K562 (cell line): ENCODE measurements around the gene HTRA3. TPM values are rescaled to one million over a fixed set of nuclear protein-coding genes. Genes with fewer than 3 reads are reported as not detected.

Source experiments
- ETV5 ChIP-seq: sonication (generic); formaldehyde crosslinking; IDR thresholded peaks from 2 replicates; pipeline ENCODE4 v1.4.0; 2020; ENCODE audit warnings: low read depth, mild to moderate bottlenecking, missing genetic modification reagents
- MEIS2 ChIP-seq: fragments of 450-650 bp; IDR thresholded peaks from 2 replicates; pipeline ENCODE4 v1.6.1; 2014; ENCODE audit warnings: mild to moderate bottlenecking; ENCODE audit not compliant: partially characterized antibody
- NFYB ChIP-seq: IDR thresholded peaks from 2 replicates; pipeline ENCODE4 v1.6.1; 2011; ENCODE audit warnings: mild to moderate bottlenecking, moderate library complexity; ENCODE audit not compliant: insufficient read length; ENCODE audit errors: extremely low read depth
- PRDM10 ChIP-seq: fragments of 450-650 bp; IDR thresholded peaks from 2 replicates; pipeline ENCODE4 v1.6.1; 2018; ENCODE audit not compliant: partially characterized antibody
- SAP30 ChIP-seq: fragments of 200-600 bp; sonication (generic); IDR thresholded peaks from 2 replicates; pipeline ENCODE4 v1.6.1; 2012; ENCODE audit warnings: borderline replicate concordance, low read depth, mild to moderate bottlenecking, moderate library complexity, low read length, control low read depth, inconsistent platforms; ENCODE audit not compliant: insufficient read depth, poor library complexity, severe bottlenecking
- ZNF395 ChIP-seq: fragments of 200-800 bp; sonication (Bioruptor generic); IDR thresholded peaks from 2 replicates; pipeline ENCODE4 v1.6.1; 2017; ENCODE audit warnings: missing genetic modification characterization, missing compliant biosample characterization
- ZNF436 ChIP-seq: fragments of 250-450, 450-650 bp; sonication (Bioruptor Pico); formaldehyde crosslinking; IDR thresholded peaks from 2 replicates; pipeline ENCODE4 v1.7.0; 2020; ENCODE audit warnings: mild to moderate bottlenecking
- polyA plus RNA-seq, 8 experiments: library from polyadenylated mRNA; depleted of rRNA in 4 of 8; stranded (reverse) in 5 of 8; unstranded in 3 of 8; fragments of >200 nt; fragmentation: Nextera tagmentation in 2 of 8; fragmentation: Illumina TruSeq in 1 of 8; extraction: Ambion mirVana in 2 of 8; extraction: Trizol in 1 of 8; gene quantifications; 2 replicates each; pipeline versions ENCODE4 v1.2.1 to v1.2.3, GENCODE V29; 2011 to 2014; ENCODE audit warnings: inconsistent platforms in 1 of 8, missing spikeins in 1 of 8
- total RNA-seq, 7 experiments: library from RNA; depleted of rRNA in 6 of 7; stranded (reverse); fragments of >200 nt in 6 of 7; fragmentation: Illumina TruSeq in 2 of 7; extraction: Trizol in 2 of 7; gene quantifications; 2 replicates each; pipeline versions ENCODE4 v1.2.1 to v1.2.3, GENCODE V29; 2011 to 2021; ENCODE audit warnings: low replicate concordance in 1 of 7
- TF ChIP-seq, protein P1 (sequence below): fragments of 200-800 bp; sonication (Bioruptor generic); IDR thresholded peaks from 2 replicates; pipeline ENCODE4 v1.6.1; 2016; ENCODE audit warnings: missing genetic modification characterization, missing compliant biosample characterization
- TF ChIP-seq, protein P2 (sequence below): fragments of 450-650 bp; IDR thresholded peaks from 2 replicates; pipeline ENCODE4 v1.6.1; 2016; ENCODE audit warnings: mild to moderate bottlenecking
- TF ChIP-seq, protein P3 (sequence below), 3 experiments: fragments of 200-800 bp in 1 of 3; sonication (Bioruptor generic) in 1 of 3; sonication (generic) in 1 of 3; formaldehyde crosslinking in 1 of 3; IDR thresholded peaks; 2 replicates each; pipeline versions ENCODE4 v1.6.1 to v1.8.0; 2016 to 2022; ENCODE audit warnings: mild to moderate bottlenecking in 2 of 3, missing compliant biosample characterization in 2 of 3, missing genetic modification characterization in 2 of 3, missing genetic modification reagents in 1 of 3

Gene HTRA3
- total and polyA plus RNA-seq, 9 of the 15 experiments (the other 6 are each of a cell fraction or from before 2014, with no cell fraction given) = 0.04 TPM; not detected in 8

- TF ChIP-seq, protein P1, sequence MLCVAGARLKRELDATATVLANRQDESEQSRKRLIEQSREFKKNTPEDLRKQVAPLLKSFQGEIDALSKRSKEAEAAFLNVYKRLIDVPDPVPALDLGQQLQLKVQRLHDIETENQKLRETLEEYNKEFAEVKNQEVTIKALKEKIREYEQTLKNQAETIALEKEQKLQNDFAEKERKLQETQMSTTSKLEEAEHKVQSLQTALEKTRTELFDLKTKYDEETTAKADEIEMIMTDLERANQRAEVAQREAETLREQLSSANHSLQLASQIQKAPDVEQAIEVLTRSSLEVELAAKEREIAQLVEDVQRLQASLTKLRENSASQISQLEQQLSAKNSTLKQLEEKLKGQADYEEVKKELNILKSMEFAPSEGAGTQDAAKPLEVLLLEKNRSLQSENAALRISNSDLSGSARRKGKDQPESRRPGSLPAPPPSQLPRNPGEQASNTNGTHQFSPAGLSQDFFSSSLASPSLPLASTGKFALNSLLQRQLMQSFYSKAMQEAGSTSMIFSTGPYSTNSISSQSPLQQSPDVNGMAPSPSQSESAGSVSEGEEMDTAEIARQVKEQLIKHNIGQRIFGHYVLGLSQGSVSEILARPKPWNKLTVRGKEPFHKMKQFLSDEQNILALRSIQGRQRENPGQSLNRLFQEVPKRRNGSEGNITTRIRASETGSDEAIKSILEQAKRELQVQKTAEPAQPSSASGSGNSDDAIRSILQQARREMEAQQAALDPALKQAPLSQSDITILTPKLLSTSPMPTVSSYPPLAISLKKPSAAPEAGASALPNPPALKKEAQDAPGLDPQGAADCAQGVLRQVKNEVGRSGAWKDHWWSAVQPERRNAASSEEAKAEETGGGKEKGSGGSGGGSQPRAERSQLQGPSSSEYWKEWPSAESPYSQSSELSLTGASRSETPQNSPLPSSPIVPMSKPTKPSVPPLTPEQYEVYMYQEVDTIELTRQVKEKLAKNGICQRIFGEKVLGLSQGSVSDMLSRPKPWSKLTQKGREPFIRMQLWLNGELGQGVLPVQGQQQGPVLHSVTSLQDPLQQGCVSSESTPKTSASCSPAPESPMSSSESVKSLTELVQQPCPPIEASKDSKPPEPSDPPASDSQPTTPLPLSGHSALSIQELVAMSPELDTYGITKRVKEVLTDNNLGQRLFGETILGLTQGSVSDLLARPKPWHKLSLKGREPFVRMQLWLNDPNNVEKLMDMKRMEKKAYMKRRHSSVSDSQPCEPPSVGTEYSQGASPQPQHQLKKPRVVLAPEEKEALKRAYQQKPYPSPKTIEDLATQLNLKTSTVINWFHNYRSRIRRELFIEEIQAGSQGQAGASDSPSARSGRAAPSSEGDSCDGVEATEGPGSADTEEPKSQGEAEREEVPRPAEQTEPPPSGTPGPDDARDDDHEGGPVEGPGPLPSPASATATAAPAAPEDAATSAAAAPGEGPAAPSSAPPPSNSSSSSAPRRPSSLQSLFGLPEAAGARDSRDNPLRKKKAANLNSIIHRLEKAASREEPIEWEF (CRISPR knock-in tag) = no peak
- peak; percentile 98 for TF ChIP-seq PRDM10
- no peak for TF ChIP-seq ZNF436 (CRISPR knock-in tag)
- no peak for TF ChIP-seq NFYB
- TF ChIP-seq, protein P2, sequence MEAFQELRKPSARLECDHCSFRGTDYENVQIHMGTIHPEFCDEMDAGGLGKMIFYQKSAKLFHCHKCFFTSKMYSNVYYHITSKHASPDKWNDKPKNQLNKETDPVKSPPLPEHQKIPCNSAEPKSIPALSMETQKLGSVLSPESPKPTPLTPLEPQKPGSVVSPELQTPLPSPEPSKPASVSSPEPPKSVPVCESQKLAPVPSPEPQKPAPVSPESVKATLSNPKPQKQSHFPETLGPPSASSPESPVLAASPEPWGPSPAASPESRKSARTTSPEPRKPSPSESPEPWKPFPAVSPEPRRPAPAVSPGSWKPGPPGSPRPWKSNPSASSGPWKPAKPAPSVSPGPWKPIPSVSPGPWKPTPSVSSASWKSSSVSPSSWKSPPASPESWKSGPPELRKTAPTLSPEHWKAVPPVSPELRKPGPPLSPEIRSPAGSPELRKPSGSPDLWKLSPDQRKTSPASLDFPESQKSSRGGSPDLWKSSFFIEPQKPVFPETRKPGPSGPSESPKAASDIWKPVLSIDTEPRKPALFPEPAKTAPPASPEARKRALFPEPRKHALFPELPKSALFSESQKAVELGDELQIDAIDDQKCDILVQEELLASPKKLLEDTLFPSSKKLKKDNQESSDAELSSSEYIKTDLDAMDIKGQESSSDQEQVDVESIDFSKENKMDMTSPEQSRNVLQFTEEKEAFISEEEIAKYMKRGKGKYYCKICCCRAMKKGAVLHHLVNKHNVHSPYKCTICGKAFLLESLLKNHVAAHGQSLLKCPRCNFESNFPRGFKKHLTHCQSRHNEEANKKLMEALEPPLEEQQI = no peak
- no peak for TF ChIP-seq SAP30
- TF ChIP-seq, protein P3, sequence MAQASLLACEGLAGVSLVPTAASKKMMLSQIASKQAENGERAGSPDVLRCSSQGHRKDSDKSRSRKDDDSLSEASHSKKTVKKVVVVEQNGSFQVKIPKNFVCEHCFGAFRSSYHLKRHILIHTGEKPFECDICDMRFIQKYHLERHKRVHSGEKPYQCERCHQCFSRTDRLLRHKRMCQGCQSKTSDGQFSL (CRISPR knock-in tag; IDR thresholded peaks at IDR 0.05) = no peak; the same call in 1 of the 2 replicates
- TF ChIP-seq, protein P3 (tag; IDR thresholded peaks at IDR 0.05) = no peak
- TF ChIP-seq ETV5 (CRISPR knock-in tag) = peak; percentile 82
- peak; percentile 63 for TF ChIP-seq MEIS2
- TF ChIP-seq ZNF395 (CRISPR knock-in tag) = no peak
These were observed 17.0 kb upstream of the HTRA3 start (continued) for GRCh38 chr4:8252301-8253173.
